Tibial nerve (tissue), 4 donors: ENCODE measurements around the gene NUDT19.

Source experiments
- EP300 ChIP-seq, 2 donors: sonication (generic); formaldehyde crosslinking; IDR thresholded peaks; one replicate each; pipeline ENCODE4 v1.6.1; 2017; ENCODE audit warnings: antibody characterized with exemption in 2 of 2, mild to moderate bottlenecking in 1 of 2
- TF ChIP-seq, protein P1 (sequence below), 5 experiments: fragments of 200-600 bp in 3 of 5; fragments of 450-650 bp in 2 of 5; sonication (generic) in 3 of 5; IDR thresholded peaks; one replicate each; pipeline ENCODE4 v1.5.1; 2016 to 2019; ENCODE audit warnings: antibody characterized with exemption in 5 of 5, mild to moderate bottlenecking in 3 of 5, moderate library complexity in 2 of 5

DNA sequence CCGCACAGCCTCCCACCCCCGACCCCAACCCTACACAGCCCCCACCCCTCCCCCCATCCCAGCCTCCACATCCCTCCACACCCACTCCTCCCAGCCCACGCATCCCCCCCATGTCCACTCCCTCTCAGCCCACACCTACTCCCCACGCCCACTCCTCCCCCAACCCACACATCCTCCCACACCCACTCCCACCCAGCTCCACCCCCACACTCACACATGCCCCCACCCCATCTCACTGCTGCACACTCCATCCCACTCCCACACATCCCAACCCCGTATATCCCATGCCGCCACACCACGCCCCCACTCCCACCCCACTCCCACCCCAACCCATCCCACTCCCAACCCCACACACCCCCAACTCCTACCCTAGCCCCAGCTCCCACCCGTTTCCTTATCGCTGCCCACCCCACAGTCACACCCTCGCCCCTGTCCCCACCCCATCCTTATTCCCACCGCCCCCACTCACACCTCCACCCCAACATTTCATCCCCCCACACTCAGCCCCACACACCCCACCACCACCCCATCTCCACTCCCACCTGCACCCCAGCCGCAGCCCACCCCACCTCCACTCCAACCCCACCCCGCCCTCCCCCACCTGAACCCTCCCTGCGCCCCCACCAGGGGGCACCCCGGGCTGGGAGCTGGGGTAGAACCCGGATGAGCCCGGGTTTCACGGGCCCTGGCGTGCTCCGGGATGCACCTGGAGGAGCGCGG lies 28.8 kb downstream of the NUDT19 start:
- TF ChIP-seq EP300 (IDR thresholded peaks at IDR 0.05): no peak
- TF ChIP-seq, protein P1, sequence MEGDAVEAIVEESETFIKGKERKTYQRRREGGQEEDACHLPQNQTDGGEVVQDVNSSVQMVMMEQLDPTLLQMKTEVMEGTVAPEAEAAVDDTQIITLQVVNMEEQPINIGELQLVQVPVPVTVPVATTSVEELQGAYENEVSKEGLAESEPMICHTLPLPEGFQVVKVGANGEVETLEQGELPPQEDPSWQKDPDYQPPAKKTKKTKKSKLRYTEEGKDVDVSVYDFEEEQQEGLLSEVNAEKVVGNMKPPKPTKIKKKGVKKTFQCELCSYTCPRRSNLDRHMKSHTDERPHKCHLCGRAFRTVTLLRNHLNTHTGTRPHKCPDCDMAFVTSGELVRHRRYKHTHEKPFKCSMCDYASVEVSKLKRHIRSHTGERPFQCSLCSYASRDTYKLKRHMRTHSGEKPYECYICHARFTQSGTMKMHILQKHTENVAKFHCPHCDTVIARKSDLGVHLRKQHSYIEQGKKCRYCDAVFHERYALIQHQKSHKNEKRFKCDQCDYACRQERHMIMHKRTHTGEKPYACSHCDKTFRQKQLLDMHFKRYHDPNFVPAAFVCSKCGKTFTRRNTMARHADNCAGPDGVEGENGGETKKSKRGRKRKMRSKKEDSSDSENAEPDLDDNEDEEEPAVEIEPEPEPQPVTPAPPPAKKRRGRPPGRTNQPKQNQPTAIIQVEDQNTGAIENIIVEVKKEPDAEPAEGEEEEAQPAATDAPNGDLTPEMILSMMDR (IDR thresholded peaks at IDR 0.05): no peak
